ENCODE data around the gene OR2C3. TPM values are rescaled to one million over a fixed set of nuclear protein-coding genes. Genes with fewer than 3 reads are reported as not detected.
"Not testable (repeated sequence)": the region's sequence is repeated elsewhere in the genome, so short reads cannot be mapped to it uniquely, and the experiment has no call there.

Gene OR2C3
- not detected in 2 replicates for total RNA-seq

DNA sequence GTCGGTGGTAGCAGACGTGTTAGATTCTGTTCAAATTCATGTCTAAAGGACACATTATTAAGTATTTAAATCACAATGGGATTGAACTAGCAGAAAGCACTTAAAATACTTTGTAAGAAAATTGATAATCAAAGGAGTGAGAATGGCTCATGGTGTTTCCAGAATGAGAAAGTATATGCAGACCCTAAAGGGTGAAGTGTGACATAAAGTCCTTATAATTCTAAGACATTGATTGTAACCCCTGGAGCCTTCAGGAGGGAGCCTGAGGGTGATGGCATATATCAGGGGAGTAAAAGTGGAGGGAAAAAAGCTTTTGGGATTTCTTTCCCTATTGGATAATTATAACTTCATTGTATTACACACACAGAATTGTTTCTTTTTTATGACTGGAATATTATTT, at the start of gene OR2C3:
Gene OR2C3 (minus strand): TSS at position 101 of the 400 bp plus-strand sequence. CDS start 3,929 bp downstream, outside the sequence.
- no peak for DNase-seq (ENCODE audit: extremely low read depth, low read depth, low spot score)

- no peak for DNase-seq (ENCODE audit: extremely low read depth, low read depth, low spot score)
Measured at GRCh38 chr1:247578946-247579460, 42.8 kb upstream of the OR2C3 start.

GRCh38 chr1:247576514-247576913, 40.3 kb upstream of the OR2C3 start:
- DNase-seq (ENCODE audit: extremely low read depth, low read depth, low spot score): no peak

- no peak for DNase-seq (ENCODE audit: extremely low read depth, low read depth, low spot score)
Measured at GRCh38 chr1:247574664-247575063, 38.4 kb upstream of the OR2C3 start.

DNA sequence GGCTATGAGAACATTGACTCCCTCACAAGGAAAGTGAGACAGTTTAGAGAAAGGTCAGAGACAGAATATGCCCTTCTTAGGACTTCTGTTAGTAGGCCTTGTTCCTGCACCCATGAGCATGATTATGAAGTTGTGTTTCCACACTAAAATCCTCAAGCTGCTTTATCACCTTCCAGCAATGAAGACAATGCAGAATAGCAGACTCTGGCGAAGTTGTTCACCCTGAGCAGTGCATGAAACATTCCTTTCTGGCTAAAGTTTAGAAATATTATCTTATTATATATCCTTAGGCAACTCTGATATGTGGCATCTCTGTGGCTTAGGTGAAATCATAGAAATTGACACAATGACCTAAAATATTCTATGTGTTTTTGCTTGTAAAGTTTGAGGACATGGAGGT, 38.0 kb upstream of the OR2C3 start:
- no peak for DNase-seq (ENCODE audit: extremely low read depth, low read depth, low spot score)

GRCh38 chr1:247562198-247562597, 26.0 kb upstream of the OR2C3 start:
- DNase-seq (ENCODE audit: extremely low read depth, low read depth, low spot score): no peak

DNA sequence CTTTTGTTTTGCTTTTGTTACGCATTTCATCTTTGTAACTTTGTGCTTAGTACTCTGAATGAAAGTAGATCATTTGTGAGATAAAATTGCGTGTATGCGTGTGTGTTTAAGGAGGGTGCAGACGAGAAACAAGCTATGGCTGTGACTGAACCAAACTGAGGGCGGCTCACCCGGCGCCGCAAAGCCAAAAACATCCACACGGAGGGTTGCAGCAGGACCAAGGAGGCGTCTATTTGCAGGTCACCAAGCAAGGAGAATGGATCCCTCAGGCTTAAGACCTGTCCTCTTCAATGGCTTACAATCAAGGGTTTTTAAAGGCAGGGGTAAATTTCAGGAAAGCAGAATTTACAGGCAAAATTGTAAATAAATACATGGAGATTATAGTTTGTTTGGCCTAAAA, 25.5 kb upstream of the OR2C3 start:
- DNase-seq (ENCODE audit: extremely low read depth, low read depth, low spot score): no peak

DNA sequence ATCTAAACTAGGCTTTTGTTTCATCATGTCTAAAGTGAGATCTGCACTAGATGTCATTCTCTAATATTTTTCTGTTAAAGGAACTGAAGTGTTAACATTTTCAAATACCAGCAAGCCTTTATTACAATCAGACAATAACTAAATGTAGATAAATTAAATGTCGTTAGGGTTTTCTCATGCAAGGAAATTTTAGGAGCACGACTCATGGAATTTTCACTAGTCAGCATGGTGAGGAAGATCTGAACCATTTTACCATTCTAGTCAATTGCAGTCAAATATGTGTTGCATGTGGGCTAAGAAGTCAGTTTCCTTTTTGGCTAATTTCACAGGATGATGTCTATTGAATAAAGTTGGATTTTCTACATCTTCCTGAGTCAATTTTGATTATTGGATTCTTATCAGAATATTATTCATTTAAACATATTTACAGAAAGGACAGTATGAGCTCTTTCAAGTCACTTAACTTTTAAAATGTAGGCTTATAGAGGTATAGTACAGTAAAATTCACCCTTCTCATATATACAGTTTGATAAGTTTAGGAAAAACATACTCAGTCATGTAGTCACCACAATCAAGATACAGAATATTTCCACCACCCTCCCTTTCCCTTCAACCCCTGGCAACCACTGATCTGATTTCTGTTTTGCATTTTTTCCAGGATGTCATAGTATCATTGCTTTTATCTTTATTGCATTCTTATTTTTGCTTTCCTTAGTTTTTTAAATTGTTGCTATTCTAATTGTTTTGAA, 21.9 kb upstream of the OR2C3 start:
- DNase-seq (ENCODE audit: extremely low read depth, low read depth, low spot score): no peak

DNA sequence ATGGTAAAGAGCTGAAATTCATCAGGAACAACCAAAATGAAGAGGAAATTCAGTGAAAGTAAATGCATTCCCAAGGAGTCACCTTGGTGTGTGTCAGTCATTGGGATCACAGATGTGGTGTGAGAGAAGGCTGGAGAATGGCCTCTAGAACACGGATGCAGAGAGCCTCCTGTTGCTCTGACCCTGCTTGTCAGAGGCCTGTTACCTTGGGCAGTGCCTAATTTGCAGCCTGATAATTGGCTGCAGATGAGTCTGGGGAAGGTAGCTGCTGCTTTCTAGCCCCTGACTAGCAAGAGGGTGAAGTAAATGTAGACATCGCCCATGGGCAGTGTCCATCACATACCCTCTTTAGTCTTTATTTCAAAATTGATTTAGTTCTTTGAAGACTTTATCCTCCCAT, 16.0 kb upstream of the OR2C3 start:
- no peak for DNase-seq (ENCODE audit: extremely low read depth, low read depth, low spot score)

- DNase-seq (ENCODE audit: extremely low read depth, low read depth, low spot score): no peak
Measured at GRCh38 chr1:247551721-247552120, 15.5 kb upstream of the OR2C3 start.

DNA sequence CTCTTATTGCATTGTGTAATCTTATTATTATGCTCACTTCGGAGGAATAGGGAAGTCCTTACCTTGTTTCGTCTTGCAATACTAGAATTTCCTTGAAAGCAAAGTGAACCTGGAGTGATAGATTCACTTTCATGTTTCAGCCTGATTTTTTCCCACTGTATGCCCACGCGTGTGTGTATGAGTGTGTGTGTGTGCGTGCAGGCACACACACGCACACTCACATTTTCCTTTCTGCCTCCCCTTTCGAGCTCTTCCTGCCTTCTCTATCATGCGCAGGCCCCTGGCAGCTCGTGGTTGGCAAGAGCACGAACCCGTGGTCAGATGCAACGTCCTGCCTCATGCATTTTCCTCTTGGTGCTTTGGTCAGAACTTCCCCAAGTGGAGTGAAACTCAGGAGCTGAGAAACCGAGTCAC, 12.5 kb upstream of the OR2C3 start, which contains the start of gene GCSAML:
Gene GCSAML (plus strand): TSS at position 366 of the 414 bp plus-strand sequence. CDS start 58 bp downstream, outside the sequence.
- no peak for DNase-seq (ENCODE audit: extremely low read depth, low read depth, low spot score)

DNA sequence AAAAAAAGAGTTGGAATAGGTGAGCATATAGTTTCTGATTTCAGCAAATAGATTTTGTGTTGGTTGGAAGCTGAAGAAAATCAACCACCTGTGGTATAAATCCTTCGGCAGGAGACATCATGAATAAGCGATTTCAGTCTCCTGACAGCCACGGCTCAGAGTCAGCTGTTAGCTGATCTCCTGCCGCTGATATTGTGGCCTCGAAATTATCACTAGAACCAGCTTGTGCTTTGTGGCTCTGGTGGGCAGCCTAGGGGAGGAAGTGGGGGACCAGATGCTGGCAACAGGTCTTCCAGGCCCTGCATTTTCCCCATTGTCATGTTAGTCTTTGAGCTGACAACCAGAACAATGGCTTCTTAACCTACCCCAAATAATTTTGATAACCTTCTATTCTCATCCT, 11.9 kb upstream of the OR2C3 start:
- no peak for DNase-seq (ENCODE audit: extremely low read depth, low read depth, low spot score)

GRCh38 chr1:247542811-247543210, 6.6 kb upstream of the OR2C3 start:
- DNase-seq (ENCODE audit: extremely low read depth, low read depth, low spot score): no peak

GRCh38 chr1:247540581-247540980, 4.3 kb upstream of the OR2C3 start:
- no peak for DNase-seq (ENCODE audit: extremely low read depth, low read depth, low spot score)

DNA sequence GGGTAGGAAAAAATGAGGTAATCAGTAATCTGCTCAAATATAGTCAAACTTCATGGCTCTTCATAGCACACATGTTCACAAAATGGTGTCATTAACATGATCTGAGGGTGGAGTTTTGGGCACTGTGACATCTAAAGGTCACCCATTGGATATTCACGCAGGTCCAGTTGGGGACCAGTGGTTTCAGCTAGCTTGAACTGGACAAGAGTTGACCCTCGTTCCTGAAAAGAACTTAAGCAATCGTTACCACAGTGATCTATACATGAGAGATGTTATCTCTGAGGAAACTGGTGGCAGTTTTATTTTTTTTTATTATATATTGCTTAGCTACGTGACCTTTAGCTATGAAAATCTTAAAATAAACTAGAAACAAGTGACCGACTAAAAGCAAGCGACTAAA, 3.0 kb upstream of the OR2C3 start:
- DNase-seq (ENCODE audit: extremely low read depth, low read depth, low spot score): no peak

- no peak for DNase-seq (ENCODE audit: extremely low read depth, low read depth, low spot score)
Measured at GRCh38 chr1:247538561-247538960, 2.3 kb upstream of the OR2C3 start.

DNA sequence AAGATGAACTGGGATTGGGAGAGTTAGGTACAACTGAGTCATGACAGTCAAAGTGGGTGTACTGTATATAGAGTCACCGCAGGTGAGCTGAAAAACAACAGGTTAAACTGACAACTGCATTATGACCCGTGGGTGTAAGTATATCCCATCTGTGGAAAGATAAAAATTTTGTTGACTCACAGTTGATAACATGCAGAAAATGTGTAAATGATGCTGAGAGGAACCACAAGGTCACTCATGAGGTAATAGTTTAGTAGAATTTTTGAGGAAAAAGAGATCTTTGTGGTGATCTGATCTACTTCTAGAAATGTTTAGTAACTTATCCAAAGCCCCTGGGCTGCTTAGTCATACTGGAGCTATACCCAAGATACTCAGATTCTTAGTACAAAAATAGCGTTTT, 838 bp downstream of the OR2C3 start:
- DNase-seq (ENCODE audit: extremely low read depth, low read depth, low spot score): no peak

GRCh38 chr1:247531937-247532336, 4.3 kb downstream of the OR2C3 start:
- DNase-seq (ENCODE audit: extremely low read depth, low read depth, low spot score): no peak

DNA sequence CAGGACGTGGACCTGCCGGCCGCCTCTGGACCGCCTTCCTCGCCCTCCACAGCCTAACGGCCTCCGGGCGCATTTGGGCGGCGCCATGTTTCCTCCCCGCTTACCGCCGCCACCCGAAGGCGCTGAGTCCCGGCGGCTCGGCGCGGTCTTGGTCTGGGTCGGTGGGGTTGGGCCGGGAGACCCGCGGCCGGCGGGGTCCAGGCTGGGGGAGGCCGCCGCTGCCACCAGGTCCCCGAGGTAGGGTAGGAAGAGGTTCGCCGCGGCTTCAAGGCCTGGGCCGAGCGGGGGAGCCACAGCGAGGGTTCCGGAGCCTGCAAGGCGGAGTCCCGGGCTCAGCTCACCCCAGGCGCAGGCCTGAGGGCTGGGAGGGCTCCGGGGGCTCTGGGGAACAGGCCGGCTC, 5.5 kb downstream of the OR2C3 start:
- no peak for DNase-seq (ENCODE audit: extremely low read depth, low read depth, low spot score)

DNA sequence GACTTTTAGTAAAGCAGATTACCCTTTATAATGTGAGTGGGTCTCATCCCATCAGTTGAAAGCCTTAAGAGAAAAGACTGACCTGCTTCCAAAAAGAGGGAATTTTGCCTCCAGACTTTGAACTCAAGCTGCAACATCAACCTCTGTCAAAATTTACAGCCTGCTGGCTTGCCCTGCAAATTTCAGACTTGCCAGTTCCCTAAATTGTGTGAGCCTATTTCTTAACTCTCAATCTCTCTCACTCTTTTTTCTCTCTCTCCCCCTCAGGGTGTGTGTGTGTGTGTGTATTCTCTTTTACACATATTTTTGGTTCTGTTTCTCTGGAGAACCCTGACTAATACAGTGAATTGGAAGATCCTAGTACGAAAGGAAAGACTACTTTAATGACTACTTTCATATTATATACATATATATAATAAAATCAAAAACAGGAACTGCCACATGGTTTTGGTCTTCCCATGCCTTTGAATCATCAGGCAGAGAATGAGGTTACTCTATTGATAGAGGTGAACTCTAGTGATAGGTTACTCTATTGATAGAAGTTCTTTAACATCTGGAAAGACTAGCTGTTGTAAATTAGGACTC, 6.4 kb downstream of the OR2C3 start:
- DNase-seq (ENCODE audit: extremely low read depth, low read depth, low spot score): no peak

GRCh38 chr1:247528812-247529474, 7.3 kb downstream of the OR2C3 start:
- no peak for DNase-seq (ENCODE audit: extremely low read depth, low read depth, low spot score)

GRCh38 chr1:247521886-247522285, 14.4 kb downstream of the OR2C3 start:
- not testable (repeated sequence) for DNase-seq (ENCODE audit: extremely low read depth, low read depth, low spot score)

Data from glomerular endothelial cell (primary cell).